ACC112 (cell line): ENCODE data around the gene HHLA2.

Experiments used
- H2AFZ ChIP-seq: fragments of 200-600 bp; sonication (generic); one replicate; pipeline ENCODE4 v1.6.0; 2017; ENCODE audit warnings: antibody characterized with exemption, low read length; ENCODE audit not compliant: unreplicated experiment
- H3K27ac ChIP-seq: fragments of 200-600 bp; sonication (generic); 2 replicates; pipeline ENCODE4 v1.5.1; 2014; ENCODE audit warnings: low read depth, mild to moderate bottlenecking, antibody characterized with exemption, low read length, moderate library complexity
- H3K27me3 ChIP-seq: fragments of 200-600 bp; sonication (generic); 2 replicates; pipeline ENCODE4 v1.6.1; 2014; ENCODE audit warnings: mild to moderate bottlenecking, antibody characterized with exemption, low read length, moderate library complexity, mixed read lengths; ENCODE audit not compliant: insufficient read depth
- H3K36me3 ChIP-seq: fragments of 200-600 bp; sonication (generic); 2 replicates; pipeline ENCODE4 v1.6.1; 2016; ENCODE audit warnings: mild to moderate bottlenecking, antibody characterized with exemption, low read length, moderate library complexity, mixed read lengths; ENCODE audit not compliant: insufficient read depth
- H3K4me1 ChIP-seq: fragments of 200-600 bp; sonication (generic); one replicate; pipeline ENCODE4 v1.6.1; 2016; ENCODE audit warnings: low read length, mixed read lengths; ENCODE audit not compliant: insufficient read depth, unreplicated experiment, control insufficient read depth
- H3K4me3 ChIP-seq: fragments of 200-600 bp; sonication (generic); 2 replicates; pipeline ENCODE4 v1.5.1; 2014; ENCODE audit warnings: mild to moderate bottlenecking, low read depth, low read length
- H3K79me2 ChIP-seq: fragments of 200-600 bp; sonication (generic); one replicate; pipeline ENCODE4 v1.6.0; 2016; ENCODE audit warnings: low read length; ENCODE audit not compliant: control insufficient read depth, unreplicated experiment, insufficient read depth

The HHLA2 gene

GRCh38 chr3:108406661-108407206 is 110.4 kb downstream of the HHLA2 start:
- no peak overlapping the region for H3K27ac ChIP-seq
- no peaks in the 10 kb centered on the region for H3K27me3 ChIP-seq
- H3K4me1 ChIP-seq, result peaks cover 2% of the 10 kb centered on the region
- no peaks in the 10 kb centered on the region for H3K79me2 ChIP-seq
- H3K4me3 ChIP-seq, result no peak overlapping the region
- no peaks in the 10 kb centered on the region for H3K36me3 ChIP-seq
- peak overlapping the region; percentile 51 for H2AFZ ChIP-seq

GRCh38 chr3:108407886-108408285 is 111.5 kb downstream of the HHLA2 start:
- Histone ChIP-seq H3K27ac (no peak overlapping the region), H3K4me3 (no peak overlapping the region), H3K36me3 (no peaks in the 10 kb centered on the region), H2AFZ (no peak overlapping the region), H3K4me1 (peaks cover 2% of the 10 kb centered on the region), H3K79me2 (no peaks in the 10 kb centered on the region), H3K27me3 (no peaks in the 10 kb centered on the region)

GRCh38 chr3:108408883-108409799 is 112.8 kb downstream of the HHLA2 start:
- no peak overlapping the region for H2AFZ ChIP-seq
- H3K4me3 ChIP-seq, result no peak overlapping the region
- no peaks in the 10 kb centered on the region for H3K27me3 ChIP-seq
- no peaks in the 10 kb centered on the region for H3K79me2 ChIP-seq
- peaks cover 2% of the 10 kb centered on the region for H3K4me1 ChIP-seq
- H3K27ac ChIP-seq, result no peak overlapping the region
- no peaks in the 10 kb centered on the region for H3K36me3 ChIP-seq

GRCh38 chr3:108409800-108410178 is 113.4 kb downstream of the HHLA2 start:
- peaks cover 2% of the 10 kb centered on the region for H3K4me1 ChIP-seq
- no peak overlapping the region for H3K27ac ChIP-seq
- H3K79me2 ChIP-seq, result no peaks in the 10 kb centered on the region
- H3K36me3 ChIP-seq, result no peaks in the 10 kb centered on the region
- no peaks in the 10 kb centered on the region for H3K27me3 ChIP-seq
- H3K4me3 ChIP-seq, result no peak overlapping the region
- H2AFZ ChIP-seq, result no peak overlapping the region

GRCh38 chr3:108410531-108410984 is 114.2 kb downstream of the HHLA2 start:
- H3K79me2 ChIP-seq, result no peaks in the 10 kb centered on the region
- no peak overlapping the region for H3K4me3 ChIP-seq
- H2AFZ ChIP-seq, result no peak overlapping the region
- no peaks in the 10 kb centered on the region for H3K27me3 ChIP-seq
- no peaks in the 10 kb centered on the region for H3K36me3 ChIP-seq
- peaks cover 2% of the 10 kb centered on the region for H3K4me1 ChIP-seq
- no peak overlapping the region for H3K27ac ChIP-seq

- Histone ChIP-seq H2AFZ (no peak overlapping the region), H3K36me3 (no peaks in the 10 kb centered on the region), H3K27ac (no peak overlapping the region), H3K79me2 (no peaks in the 10 kb centered on the region), H3K4me3 (no peak overlapping the region), H3K4me1 (peaks cover 3% of the 10 kb centered on the region), H3K27me3 (no peaks in the 10 kb centered on the region)
These were observed 115.9 kb downstream of the HHLA2 start for GRCh38 chr3:108412121-108412750.

GRCh38 chr3:108414007-108414406 is 117.7 kb downstream of the HHLA2 start:
- Histone ChIP-seq H3K27me3 (no peaks in the 10 kb centered on the region), H3K27ac (no peak overlapping the region), H3K4me1 (peaks cover 3% of the 10 kb centered on the region), H3K36me3 (no peaks in the 10 kb centered on the region), H3K79me2 (no peaks in the 10 kb centered on the region), H2AFZ (no peak overlapping the region), H3K4me3 (no peak overlapping the region)

- Histone ChIP-seq H3K79me2 (no peaks in the 10 kb centered on the region), H3K36me3 (no peaks in the 10 kb centered on the region), H3K4me3 (no peak overlapping the region), H2AFZ (no peak overlapping the region), H3K27ac (no peak overlapping the region), H3K27me3 (no peaks in the 10 kb centered on the region), H3K4me1 (peaks cover 4% of the 10 kb centered on the region)
These were observed 119.3 kb downstream of the HHLA2 start for GRCh38 chr3:108415661-108416060.

- Histone ChIP-seq H3K27me3 (no peaks in the 10 kb centered on the region), H3K36me3 (no peaks in the 10 kb centered on the region), H3K4me1 (peaks cover 5% of the 10 kb centered on the region), H3K4me3 (no peak overlapping the region), H3K79me2 (no peaks in the 10 kb centered on the region), H3K27ac (no peak overlapping the region), H2AFZ (no peak overlapping the region)
These were observed 119.9 kb downstream of the HHLA2 start for GRCh38 chr3:108416111-108416869.

GRCh38 chr3:108420926-108421325 is 124.6 kb downstream of the HHLA2 start:
- H3K4me3 ChIP-seq, result no peak overlapping the region

More at GRCh38 chr3:108420926-108421325, 124.6 kb downstream of the HHLA2 start:
- Histone ChIP-seq H3K36me3 (no peaks in the 10 kb centered on the region), H3K4me1 (peaks cover 5% of the 10 kb centered on the region), H3K79me2 (no peaks in the 10 kb centered on the region), H3K27me3 (no peaks in the 10 kb centered on the region), H2AFZ (no peak overlapping the region), H3K27ac (no peak overlapping the region)
